HTR-8/SVneo (cell line): ENCODE data around the gene BBLN.
A peak's percentile ranks its signal among the peaks of the same experiment; 100 is the strongest.
"Not testable (repeated sequence)": the region's sequence is repeated elsewhere in the genome, so short reads cannot be mapped to it uniquely, and the experiment has no call there.

Experiments
- DNase-seq: peaks from one replicate; pipeline ENCODE4 v3.0.0; 2011; ENCODE audit warnings: low spot score, mixed read lengths; ENCODE audit not compliant: insufficient read length
- FAIRE-seq: peaks from 2 replicates; lab custom pipeline; 2011; peaks lifted over from hg19 to GRCh38; lab: Jason Lieb, UNC

BBLN gene, protein sequence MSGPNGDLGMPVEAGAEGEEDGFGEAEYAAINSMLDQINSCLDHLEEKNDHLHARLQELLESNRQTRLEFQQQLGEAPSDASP

DNA sequence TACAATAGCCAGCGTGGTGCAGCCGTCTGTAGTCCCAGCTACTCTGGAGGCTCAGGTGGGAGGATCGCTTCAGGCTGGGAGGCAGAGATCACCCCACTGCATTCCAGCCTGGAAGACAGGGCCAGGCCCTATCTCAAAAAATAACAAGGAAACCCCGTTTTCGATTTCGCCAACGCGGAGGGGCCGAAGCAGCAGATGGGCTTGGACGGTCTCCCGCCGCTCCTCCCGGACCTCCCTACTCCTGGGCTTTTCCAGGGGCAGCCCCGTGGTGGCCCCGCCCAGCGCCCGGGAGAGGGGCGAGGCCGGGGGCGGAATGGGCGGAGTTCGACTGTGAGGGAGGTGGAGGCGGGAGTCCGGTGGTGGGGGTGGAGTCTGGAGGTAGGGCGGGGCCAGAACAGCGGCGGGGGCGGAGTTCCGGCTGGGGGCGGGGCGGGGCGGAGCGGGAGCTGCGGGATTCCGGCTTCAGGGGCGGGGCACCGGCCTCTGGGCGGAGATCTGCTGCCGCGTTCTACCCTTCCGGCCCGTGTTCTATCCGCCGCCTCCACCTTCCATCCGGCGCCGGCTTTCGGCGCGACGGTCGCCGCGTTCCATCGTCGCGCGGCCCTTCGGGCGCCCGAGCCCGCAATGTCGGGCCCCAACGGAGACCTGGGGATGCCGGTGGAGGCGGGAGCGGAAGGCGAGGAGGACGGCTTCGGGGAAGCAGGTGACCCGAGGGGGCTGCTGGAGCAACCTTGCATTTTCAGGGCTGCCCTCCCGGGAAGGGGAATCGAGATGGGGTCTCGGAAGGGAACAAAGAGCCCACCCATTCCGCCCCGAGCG lies at the start of gene BBLN:
TSS of gene BBLN (plus strand) at position 482 of the 819 bp plus-strand sequence. CDS start at position 625, 143 bp downstream.
- DNase-seq (peak; percentile 92), FAIRE-seq (no peak)

DNA sequence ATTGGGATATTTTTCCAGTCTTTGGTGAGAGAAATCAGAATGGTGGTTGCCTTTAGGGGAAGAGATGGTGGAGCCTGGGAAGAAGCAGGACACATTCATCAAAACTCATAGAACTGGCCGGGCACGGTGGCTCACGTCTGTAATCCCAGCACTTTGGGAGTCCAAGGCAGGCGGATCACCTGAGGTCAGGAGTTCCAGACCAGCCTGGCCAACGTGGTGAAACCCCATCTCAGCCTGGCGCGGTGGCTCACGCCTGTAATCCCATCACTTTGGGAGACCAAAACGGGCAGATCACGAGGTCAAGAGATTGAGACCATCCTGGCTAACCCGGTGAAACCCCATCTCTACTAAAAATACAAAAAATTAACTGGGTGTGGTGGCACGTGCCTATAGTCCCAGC lies 48.3 kb upstream of the BBLN start:
- DNase-seq, FAIRE-seq: not testable (repeated sequence)

DNA sequence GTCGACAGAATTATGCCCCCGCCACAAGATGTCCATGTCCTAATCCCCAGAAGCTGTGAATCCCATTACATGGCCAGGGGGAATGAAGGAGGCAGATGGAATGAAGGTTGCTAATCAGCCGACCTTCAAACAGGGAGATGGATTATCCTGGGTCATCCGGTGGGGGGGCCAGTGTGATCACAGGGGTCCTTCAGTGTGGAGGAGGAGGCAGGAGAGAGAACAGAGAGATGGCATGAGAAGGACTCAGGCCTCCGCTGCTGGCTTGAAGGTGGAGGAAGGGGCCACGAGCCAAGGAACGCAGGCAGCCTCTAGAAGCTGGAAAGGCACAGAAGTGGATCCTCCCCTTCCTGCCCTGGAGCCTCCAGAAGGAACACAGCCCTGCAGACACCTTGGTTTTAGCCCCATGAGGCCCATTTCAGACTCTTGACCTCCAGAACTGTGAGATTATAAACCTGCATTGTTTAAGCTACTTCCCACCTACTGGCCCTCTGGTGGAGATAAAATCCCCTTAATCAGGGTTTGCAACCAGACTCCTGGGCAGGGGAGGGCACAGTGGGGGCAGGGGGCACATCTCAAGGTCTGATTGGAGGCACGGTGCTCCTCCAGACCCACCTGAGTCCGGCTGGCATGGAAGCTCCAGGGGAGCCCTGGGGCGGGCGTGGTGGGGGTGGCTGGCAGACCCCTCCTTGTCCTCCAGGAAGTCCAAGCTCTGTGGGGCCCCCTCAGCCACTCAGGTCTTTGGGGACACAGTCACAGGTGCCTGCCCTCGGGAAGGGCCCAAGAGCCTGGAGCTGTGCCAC lies 46.3 kb upstream of the BBLN start:
- no peak for FAIRE-seq

DNA sequence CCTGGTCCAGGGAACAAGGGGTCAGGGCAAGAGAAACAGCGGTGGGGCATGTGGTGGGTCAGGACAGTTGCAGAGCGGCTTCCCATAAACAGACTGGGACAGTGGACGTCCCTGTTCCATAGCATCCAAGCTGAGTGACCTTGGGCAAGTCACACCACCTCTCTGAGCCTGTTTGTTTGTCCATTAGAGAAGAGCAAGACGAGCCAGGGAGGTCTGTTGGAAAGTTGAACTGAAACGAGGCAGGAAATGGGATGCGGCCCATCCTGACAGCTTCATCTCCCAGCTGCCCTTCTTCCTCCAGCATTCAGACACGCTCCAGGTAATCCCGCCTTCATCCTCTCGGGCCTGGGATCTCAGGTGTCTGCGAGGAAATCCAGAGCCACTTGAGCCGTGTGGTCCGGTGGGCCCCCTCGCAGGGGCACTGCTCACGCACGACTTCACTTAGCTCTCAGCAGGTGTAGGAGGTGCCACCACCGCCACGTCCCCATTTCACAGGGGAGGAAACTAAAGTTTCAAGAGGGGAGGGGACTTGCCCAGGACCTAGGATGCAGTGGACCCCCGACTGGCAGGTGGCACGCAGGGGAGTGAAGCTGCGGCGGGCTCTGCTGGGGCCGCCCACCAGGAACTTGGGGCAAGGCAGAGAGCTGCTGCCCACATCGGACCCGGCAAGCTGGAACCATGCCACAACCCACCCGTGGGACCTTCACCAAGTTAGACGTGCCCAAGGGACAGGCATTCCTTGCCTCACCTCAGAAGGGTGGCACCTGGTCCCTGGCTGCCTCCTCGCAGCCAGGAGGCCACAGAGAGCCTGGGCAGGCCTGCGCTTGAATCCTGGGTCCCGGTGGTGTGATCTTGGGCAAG lies 45.5 kb upstream of the BBLN start:
- no peak for FAIRE-seq
- no peak for DNase-seq

More for the DNA sequence above, 46.3 kb upstream of the BBLN start:
- DNase-seq = no peak

DNA sequence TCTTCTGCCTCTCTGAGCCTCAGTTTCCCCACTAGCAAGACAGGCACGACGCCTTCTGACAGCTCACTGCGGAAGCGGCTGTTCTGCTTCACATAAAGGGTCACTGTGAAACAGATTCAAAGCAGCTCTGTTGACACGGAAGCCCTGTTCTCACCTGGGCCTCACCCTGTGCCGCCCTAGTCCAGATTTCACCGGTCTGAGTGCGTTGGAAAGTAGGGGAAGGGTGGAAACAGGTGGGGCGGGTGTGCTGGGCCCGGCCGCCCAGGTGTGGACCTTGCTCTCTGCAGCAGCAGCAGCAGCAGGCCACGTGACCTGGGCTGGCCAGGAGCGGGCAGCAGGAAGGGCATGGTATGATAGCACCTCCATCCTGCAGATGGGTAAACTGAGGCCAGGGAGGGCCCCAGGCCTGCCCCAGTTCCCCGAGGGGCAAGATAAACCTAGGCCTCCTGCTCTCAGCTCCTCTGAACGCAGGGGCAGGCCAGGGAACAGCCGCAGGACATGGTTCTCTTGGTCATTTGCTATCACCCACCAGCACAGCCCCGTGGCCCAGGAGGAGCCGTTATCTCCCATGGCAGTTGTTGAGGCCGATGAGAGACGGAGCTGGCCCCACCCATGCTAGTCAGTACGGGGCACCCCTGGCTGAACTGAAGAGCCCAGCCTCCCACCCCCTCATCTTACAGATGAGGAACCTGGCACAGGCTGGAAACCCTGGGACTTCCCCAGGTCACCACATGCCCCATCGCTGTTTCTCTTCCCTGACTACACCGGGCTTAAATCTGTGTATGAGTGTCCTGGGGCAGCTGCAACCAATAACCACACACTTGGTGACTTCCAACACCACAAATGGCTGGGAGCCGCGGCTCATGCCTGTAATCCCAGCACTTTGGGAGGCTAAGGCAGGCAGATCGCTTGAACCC lies 44.6 kb upstream of the BBLN start:
- no peak for FAIRE-seq
- DNase-seq = no peak

DNA sequence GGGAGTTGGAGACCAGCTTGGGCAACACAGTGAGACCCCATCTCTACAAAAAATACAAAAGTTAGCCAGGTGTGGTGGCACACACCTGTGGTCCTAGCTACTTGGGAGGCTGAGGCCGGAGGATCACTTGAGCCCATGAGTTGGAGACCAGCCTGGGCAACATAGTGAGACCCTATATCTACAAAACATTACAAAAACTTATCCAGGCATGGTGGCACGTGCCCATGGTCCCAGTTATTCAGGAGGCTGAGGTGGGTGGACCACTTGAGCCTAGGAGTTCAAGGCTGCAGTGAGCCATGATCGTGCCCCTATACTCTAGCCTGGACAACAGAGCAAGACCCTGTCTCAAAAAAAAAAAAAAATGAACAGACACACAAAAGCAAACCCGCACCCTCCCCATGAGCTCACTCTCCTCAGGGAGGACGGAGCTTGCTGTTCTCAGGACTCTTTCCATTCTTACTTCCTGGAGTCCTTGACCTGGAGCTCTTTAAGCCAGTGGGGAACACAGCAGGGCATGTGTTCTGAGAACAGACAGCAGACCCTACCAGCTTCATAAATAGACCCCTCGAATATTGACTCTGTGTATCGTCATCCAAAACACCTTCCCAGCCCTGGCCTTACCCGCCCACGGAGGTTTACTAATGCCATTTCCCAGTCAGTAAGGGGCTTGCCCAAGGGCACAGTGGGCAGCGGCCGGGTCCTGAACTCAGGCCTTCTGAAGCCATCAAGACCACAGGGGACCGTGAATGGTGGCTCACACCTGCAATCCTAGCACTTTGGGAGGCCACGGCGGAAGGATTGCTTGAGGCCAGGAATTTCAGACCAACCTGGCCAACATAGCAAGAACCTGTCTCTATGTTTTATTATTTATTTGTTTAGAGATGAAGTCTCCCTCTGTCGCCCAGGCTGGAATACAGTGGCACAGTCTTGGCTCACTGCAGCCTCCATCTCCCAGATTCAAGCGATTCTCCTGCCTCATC lies 43.7 kb upstream of the BBLN start:
- no peak for FAIRE-seq
- DNase-seq = no peak

DNA sequence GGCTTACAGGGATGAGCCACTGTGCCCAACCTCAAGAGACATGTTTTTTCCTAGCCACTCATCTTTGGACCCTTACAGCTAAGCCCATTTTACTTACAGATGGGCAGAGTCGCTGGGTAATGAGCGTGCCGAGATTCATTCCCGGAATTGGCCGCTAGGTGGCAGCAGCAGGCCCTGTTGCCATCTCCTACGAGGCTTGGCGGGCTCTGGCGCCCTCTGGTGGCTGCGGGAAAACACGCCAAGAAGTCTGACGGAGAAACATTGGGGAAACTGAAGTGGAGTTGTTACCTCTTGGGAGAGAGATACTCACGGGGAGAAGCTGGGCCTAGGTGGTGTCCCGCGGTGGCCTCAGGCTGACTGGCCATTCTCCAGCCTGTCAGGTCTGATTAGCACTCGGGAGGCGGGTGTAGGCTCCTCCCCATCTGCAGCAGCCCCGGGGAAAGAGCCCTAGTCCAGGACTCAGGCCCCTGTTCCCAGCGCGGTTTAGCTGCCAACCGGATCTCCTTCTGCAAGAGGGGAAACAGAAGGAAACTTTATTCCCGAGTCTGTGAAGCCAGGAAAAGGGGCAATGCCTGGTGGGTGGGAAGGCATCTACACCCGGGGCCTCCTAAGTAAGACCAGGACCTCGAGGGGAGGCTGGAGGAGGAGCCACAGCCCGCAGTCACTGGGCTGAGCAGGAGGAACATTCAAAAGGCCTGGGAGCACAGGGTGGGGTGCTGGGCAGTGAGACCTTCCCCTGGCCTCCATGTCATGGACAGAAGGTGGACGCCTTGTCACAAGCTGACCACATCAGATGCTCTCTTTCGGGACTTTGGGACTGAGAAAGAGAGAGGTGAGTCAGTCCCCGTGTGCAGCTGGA lies 42.2 kb upstream of the BBLN start:
- FAIRE-seq (peak; percentile 49), DNase-seq (peak; percentile 66)

DNA sequence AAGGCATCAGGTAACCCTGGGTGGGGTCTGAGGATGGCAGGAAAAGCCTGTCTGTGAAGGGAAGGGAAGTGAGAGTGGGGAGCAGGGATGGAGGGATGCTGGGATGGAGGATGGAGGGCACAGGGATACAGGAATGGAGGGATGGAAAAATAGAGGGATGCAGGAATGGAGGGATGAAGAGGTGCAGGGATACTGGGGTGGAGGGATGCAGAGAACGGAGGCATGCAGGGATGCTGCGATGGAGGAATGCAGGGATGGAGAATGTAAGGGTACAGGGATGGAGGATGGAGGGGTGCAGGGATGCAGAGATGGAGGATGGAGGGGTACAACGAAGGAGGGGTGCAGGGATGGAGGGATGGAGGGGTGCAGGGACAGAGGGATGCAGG lies 41.6 kb upstream of the BBLN start:
- FAIRE-seq = no peak
- no peak for DNase-seq

DNA sequence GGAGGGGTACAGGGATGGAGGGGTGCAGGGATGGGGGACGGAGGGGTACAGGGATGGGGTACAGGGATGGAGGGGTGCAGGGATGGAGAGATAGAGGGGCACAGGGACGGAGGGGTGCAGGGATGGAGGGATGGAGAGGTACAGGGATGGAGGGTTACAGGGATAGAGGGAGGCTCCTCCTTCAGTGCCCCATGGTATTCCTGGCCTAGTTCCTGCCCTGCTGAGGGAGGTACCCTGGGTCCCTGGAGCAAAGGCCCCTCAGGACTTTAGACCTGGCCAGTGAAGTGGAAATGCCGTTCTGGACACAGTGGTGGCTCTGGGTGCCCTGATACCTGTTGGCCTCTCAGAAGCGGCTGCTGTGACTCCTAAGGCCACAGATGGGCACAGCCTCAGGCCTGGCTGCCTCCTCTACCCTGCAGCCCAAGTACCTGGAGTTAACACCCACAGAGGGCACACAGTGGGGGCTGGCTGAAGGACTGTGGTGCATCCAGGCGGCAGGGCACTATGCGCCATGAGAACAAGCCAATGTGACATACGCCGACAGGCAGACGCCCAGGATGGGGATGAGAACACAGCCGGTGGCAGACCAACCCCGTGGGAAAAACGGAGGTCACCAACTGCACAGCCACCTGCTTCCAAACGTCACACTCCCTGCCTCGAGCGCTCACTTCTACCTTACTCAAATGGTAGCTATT lies 40.9 kb upstream of the BBLN start:
- FAIRE-seq = no peak
- no peak for DNase-seq

DNA sequence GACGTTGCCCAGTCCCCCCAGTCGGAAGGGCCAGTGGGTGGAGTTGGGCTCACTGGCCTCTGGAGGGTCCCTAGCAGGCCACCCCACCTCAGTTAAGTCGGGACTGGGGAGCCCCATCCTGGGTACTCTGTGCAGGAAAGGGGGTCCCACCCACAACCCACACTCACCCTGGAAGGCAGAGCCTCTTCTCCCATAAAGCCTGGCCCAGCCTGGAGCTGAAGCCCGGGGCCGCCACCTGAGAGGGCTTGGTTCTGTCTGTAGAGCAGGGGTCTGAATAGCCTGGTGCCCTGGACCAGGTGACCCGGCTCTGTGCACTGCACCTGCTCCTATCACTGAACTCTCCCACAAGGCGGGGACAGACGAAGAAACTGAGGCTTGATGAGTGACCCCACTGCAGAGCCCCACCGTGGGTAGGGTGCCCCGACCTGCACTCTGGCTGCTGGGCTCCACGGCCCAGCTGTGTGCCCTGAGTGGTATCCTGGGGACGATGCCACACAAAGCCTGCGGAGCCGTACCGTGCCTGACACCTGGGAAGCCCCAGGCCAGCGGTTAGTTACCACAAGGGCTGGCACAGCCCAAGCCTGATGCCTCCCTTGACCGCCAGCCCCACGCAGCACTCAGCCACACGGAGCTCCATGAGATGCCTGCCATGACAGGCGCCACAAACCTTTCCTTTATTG lies 39.9 kb upstream of the BBLN start:
- DNase-seq (no peak), FAIRE-seq (no peak)

DNA sequence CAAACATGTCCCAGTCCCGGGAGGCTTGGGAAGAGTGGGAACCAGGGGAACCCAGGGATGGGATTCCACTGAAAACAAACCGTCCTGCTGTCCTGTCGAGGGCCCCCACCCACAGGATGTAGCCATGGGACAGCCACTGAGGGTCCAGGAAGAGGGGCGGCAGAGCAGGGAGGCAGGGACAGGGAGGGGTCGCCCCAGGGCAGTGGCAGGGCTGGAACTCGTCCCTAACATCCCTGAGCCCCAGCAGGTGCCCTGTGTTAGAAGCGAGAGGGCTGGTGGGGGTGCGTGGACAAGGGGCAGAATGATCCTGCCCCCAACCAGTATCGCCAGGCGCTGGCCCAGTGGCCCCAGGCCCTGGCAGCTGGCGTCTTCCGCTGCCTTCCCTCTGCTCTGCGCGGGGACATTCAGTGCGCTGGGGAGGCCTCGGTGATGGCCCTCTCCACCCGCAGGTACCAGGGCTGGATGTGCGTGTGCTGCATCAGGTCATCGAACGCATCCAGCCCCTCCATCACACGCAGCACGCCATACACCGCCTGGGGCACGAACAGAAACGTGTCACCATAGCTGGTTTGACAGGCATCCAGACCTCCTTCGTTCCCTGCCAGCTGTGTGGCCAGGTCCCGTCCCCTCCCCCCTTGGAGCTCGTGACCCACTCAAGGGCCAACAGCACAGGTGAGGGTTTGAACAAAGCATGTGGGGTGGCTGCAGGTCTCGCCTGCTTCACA lies 39.2 kb upstream of the BBLN start:
- DNase-seq (no peak), FAIRE-seq (no peak)

DNA sequence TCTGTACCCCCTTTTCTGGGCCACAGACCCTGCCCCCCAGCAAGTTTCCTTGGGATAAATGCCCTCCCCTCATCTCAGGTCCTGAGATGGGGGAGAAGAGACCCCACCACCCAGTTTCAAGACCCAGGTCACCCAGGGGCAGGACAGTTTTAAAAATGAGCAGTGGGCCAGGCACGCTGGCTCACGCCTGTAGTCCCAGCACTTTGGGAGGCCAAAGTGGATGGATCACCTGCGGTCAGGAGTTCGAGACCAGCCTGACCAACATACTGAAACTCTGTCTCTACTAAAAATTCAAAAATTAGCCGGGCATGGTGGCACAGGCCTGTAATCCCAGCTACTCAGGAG lies 38.6 kb upstream of the BBLN start:
- no peak for FAIRE-seq
- DNase-seq = no peak

DNA sequence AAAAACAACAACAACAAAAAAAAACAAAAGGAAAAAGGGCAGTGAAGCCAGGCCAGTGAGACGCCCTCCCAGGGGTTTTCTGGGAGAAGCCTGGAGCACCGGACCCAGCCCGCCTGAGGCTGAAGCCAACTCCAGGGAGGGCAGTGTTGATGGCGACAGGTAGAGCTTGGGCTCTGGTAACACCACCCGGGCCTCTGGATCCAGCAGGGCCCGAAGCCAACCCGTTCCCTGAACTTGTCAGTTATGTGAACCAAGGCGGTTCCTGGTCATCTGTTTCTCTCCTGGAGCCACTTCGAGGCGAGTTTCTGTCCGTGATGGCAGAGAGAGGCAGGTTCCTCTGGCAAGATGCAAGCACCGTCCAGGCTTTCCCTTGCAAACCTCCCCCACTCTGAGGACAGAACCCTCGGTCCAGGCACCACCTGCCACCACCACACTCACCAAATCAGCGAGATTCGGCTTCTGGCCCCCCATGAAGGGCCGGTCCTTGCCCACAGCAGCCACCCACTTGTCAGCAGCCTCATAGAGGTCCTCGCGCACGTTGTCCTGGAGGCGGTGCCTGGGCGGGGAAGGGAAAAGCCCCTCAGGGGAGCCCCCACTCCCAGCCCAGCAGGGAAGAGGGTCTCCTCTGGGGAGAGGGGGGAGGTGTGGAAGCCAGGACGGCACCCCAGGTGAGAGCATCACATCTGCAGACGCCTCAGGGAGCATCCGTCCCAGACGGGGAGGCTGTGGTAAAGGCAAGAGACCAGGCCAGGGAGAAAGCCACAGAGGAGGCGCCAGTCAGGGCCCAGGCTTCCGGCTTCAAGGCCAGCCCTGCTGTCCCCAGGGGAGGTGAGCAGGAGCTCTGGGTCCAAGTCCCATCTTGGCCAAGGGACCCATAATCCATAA lies 37.9 kb upstream of the BBLN start:
- FAIRE-seq (no peak), DNase-seq (no peak)

DNA sequence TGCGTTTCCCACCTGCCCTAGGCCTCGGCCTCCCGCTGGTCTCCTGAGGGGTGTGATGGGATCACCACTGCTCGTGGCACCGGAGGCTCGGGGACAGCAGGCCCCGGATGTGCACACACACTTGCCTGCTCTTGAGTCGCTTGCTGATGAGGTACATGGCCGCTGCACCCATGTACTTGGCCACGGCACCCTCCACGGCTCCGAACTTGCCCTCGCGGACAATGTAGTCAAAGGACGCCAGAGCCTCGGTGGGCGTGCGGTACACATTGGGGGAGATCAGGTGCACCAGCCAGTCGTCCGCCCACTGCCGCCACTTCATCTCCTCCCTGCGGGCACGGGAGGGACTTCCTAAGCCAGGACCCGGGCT lies 37.3 kb upstream of the BBLN start:
- DNase-seq (no peak), FAIRE-seq (no peak)
